ENCODE data around the gene TEAD1.

TEAD1 gene

GRCh38 chr11:12768726-12769673, 94.8 kb downstream of the TEAD1 start:
- no peak for FAIRE-seq

- FAIRE-seq = no peak
Observed at GRCh38 chr11:12769834-12770345, 95.7 kb downstream of the TEAD1 start.

- no peak for FAIRE-seq
Observed at GRCh38 chr11:12770435-12770834, 96.2 kb downstream of the TEAD1 start.

GRCh38 chr11:12770966-12771597, 96.9 kb downstream of the TEAD1 start:
- FAIRE-seq = no peak

- no peak for FAIRE-seq
Observed at GRCh38 chr11:12771875-12772274, 97.7 kb downstream of the TEAD1 start.

- FAIRE-seq = no peak
Observed at GRCh38 chr11:12772324-12772723, 98.1 kb downstream of the TEAD1 start.

GRCh38 chr11:12773591-12773990, 99.4 kb downstream of the TEAD1 start:
- no peak for FAIRE-seq

GRCh38 chr11:12775955-12776354, 101.7 kb downstream of the TEAD1 start:
- FAIRE-seq = no peak

- FAIRE-seq = no peak
Observed at GRCh38 chr11:12777208-12777874, 103.1 kb downstream of the TEAD1 start.

GRCh38 chr11:12778240-12778905, 104.2 kb downstream of the TEAD1 start:
- no peak for FAIRE-seq

GRCh38 chr11:12783765-12784164, 109.5 kb downstream of the TEAD1 start:
- FAIRE-seq = no peak

- no peak for FAIRE-seq
Observed at GRCh38 chr11:12784445-12784844, 110.2 kb downstream of the TEAD1 start.

GRCh38 chr11:12784987-12785386, 110.8 kb downstream of the TEAD1 start:
- no peak for FAIRE-seq

- FAIRE-seq = no peak
Observed at GRCh38 chr11:12785901-12786300, 111.7 kb downstream of the TEAD1 start.

- FAIRE-seq = no peak
Observed at GRCh38 chr11:12786450-12786849, 112.2 kb downstream of the TEAD1 start.

- FAIRE-seq = no peak
Observed at GRCh38 chr11:12786891-12787290, 112.7 kb downstream of the TEAD1 start.

GRCh38 chr11:12787847-12788246, 113.6 kb downstream of the TEAD1 start:
- FAIRE-seq = no peak

- no peak for FAIRE-seq
Observed at GRCh38 chr11:12789054-12789453, 114.8 kb downstream of the TEAD1 start.

GRCh38 chr11:12789596-12790215, 115.5 kb downstream of the TEAD1 start:
- FAIRE-seq = no peak

- no peak for FAIRE-seq
Observed at GRCh38 chr11:12790861-12791616, 116.8 kb downstream of the TEAD1 start.

GRCh38 chr11:12792018-12792417, 117.8 kb downstream of the TEAD1 start:
- FAIRE-seq = no peak

- no peak for FAIRE-seq
Observed at GRCh38 chr11:12792590-12792989, 118.4 kb downstream of the TEAD1 start.
